T-helper 2 cell treated with Interferon-gamma antibody and Interleukin-4, amounts not matched to agents 5 μg/mL and 100 μg/mL, for 36 hours (primary cell): ENCODE measurements around the gene IFNGR1.
A peak's percentile ranks its signal among the peaks of the same experiment; 100 is the strongest.

Source experiments
- DNase-seq: peaks from one replicate; pipeline ENCODE4 v3.0.0; 2021; ENCODE audit warnings: low spot score
- H3K27ac Mint-ChIP-seq: one replicate; pipeline ENCODE4 v1.8.0; 2021; ENCODE audit warnings: mild to moderate bottlenecking, mixed read lengths
- H3K27me3 Mint-ChIP-seq: one replicate; pipeline ENCODE4 v1.8.0; 2021; ENCODE audit warnings: low read depth, mixed read lengths
- H3K36me3 Mint-ChIP-seq: one replicate; pipeline ENCODE4 v1.8.0; 2021; ENCODE audit warnings: low read depth, mixed read lengths
- H3K4me1 Mint-ChIP-seq: one replicate; pipeline ENCODE4 v1.8.0; 2021; ENCODE audit warnings: low read depth, mixed read lengths
- H3K4me3 Mint-ChIP-seq: one replicate; pipeline ENCODE4 v1.8.0; 2022; ENCODE audit warnings: mild to moderate bottlenecking, moderate library complexity, mixed read lengths
- H3K9me3 Mint-ChIP-seq: one replicate; pipeline ENCODE4 v1.8.0; 2021; ENCODE audit warnings: mixed read lengths

Gene IFNGR1

DNA sequence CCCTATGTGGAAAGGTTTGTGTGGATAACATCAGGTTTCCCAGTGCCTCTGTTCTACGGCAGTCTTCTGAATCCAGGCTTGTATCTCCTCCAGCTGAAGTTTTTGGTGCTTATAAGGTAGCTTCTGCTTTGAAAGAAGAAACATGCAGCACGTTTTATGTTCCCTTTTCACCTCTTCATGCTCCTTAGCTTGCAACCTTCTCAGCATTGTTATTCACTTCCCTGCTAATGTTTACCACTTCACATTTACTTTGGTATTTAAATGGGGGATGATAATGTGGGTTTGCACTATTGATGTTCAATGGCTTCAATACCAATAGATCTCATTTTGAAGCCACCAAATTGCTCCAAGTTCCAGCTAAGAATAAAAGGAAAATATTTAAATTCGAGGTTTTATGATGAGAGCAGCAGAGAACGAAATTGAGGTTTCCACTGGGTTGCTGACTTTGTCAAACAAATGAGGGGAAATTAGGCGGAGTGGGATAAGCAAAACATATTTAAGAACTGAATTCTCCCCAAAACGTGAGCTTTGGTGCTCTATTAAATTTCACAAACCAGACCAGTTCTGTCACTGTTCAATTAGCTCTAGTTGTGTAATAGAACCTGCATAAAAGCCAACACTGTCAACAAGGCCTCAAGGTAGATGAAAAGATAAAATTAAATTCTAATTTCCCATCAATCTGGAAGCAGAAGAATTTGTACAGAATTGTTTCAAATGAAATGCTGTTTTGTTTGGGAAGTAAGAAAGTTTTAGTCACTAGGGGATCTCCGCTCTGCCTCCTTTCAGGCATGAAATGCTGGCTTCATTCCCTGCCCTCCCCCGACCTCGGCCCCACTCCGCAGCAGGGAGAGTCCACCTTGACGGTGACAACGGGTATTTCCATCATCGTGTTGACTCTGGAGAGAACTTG, 47.1 kb downstream of the IFNGR1 start:
- H3K9me3 Mint-ChIP-seq, result peaks cover 14% of the 10 kb centered on the region
- peaks cover 23% of the 10 kb centered on the region for H3K27me3 Mint-ChIP-seq
- H3K36me3 Mint-ChIP-seq, result peaks cover 6% of the 10 kb centered on the region
- H3K27ac Mint-ChIP-seq, result no peak overlapping the region
- H3K4me3 Mint-ChIP-seq, result no peak overlapping the region
- peaks cover 3% of the 10 kb centered on the region for H3K4me1 Mint-ChIP-seq
- no peak for DNase-seq

DNA sequence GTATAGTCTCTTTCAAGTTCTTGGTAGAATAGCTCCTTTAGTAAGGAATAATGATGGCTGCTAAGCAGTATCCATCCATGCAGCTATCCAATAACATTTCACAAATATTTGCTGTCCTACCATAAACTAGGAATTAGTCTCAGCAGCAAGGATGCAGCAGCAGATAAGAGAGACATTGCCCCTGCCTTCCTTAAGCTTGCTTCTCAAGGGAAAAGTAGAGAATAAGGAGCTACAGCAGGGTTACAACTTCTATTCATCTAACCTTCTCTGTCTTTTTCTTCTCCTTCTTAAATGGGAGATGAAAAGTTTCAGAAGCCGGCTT, 48.2 kb downstream of the IFNGR1 start:
- H3K27ac Mint-ChIP-seq, result no peak overlapping the region
- no peak for DNase-seq
- peaks cover 8% of the 10 kb centered on the region for H3K36me3 Mint-ChIP-seq
- H3K4me1 Mint-ChIP-seq, result peaks cover 6% of the 10 kb centered on the region
- peaks cover 15% of the 10 kb centered on the region for H3K27me3 Mint-ChIP-seq
- H3K4me3 Mint-ChIP-seq, result no peak overlapping the region
- peaks cover 22% of the 10 kb centered on the region for H3K9me3 Mint-ChIP-seq

DNA sequence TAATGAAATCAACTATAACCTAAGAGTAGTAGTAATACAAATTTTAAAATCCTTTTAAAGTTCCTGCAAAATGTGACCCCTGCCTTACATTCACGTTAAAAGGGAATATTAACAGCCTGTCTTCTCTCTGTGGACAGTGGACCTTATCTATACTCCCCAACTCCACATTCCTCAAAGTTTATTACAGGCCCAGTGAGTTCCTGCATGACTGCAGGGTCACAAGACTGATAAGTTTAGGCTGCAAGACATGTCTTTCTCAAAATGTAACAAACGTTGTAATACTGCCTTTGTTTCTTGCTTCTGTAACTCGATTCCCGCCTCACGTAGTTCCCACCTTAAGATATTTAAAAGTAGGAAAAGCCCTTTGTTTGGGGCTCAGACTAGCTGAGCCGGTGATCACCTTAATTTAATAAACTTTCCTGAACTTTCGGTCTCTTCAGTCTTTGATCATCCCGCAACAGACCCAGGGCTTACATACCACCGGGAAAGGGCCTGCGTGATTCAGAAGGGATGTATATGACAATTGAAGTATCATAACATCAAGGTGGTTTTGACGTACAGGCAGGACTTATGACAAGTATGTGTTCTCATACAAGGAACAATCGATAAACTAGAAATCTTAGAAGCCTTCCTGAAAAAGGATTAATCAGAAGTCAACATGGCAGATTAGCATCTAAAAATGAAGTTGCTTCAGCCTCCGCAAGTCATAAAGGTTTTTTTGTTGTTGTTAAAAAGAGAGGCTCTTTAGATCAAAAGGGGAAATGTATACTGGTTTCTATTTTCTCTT, 48.7 kb downstream of the IFNGR1 start:
- Mint-ChIP-seq H3K36me3 (peaks cover 8% of the 10 kb centered on the region), H3K4me1 (peaks cover 12% of the 10 kb centered on the region), H3K27me3 (peaks cover 10% of the 10 kb centered on the region), H3K4me3 (no peak overlapping the region), H3K9me3 (peaks cover 22% of the 10 kb centered on the region), H3K27ac (no peak overlapping the region)
- no peak for DNase-seq

DNA sequence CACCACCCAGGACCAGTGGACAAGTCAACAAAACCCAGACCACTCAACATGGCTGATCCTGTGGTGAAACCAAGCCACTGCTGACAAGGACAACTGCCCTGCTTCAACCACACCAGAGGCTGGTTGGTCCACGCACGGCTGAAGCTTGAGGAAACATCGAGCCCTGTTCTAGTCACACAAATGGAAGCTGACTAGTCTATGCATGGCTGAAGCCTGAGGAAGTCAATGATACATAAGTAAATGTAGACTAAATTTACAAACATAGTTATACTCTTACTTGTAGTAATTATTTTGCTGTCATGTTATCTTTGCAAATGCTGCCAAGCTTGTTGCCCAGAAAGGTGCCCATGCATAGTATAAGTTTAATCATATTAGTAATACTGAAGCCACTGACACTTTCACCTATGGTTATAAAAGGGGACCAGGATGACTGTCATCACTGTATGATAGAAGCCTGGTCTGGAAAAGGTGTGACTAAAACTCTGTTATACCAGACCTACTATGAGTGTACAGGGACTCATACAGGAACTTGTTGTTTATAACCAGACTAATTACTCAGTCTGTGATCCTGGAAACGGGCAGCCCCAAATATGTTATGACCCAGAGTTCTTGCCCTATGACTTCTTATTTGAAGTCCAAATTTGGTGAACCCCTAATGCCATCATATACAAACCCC, 51.3 kb downstream of the IFNGR1 start:
- H3K36me3 Mint-ChIP-seq, result peaks cover 19% of the 10 kb centered on the region
- DNase-seq, result no peak

DNA sequence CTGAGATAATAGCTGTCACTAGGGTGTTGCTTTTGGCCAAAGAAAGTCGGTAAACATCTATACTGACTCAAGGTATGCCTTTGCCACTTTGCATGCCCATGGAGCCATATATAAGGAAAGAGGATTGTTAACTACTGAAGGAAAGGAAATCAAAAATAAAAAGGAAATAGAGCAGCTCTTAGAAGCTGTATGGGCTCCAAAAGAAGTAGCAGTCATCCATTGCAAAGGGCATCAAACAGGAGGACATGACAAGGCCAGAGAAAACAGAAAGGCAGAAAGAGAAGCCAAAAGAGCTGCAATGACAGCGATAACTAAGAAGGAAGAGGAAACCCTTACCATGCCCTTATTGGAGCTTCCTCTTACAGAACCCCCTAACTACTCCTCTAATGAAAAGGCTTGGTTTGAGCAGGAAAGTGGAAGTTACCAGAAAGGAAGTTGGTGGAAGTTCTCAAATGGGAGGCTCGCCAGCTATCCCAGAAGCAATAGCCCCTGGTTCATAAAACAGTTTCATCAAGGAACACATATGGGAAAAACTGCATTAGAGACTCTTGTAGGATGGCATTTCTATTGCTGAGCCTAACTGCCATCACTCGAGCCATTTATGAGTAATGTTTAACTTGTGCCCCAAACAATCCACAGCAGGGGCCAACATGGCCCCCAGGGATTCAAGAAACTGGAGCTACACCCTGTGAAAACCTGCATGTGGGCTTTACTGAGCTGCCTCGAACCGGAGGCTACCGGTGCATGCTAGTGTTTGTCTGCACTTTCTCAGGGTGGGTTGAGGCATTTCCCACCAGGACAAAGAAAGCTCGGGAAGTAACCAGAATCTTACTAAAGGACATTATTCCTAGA, 52.7 kb downstream of the IFNGR1 start:
- no peak overlapping the region for H3K4me3 Mint-ChIP-seq
- H3K4me1 Mint-ChIP-seq, result peaks cover 25% of the 10 kb centered on the region
- DNase-seq, result no peak
- H3K27ac Mint-ChIP-seq, result peak overlapping the region; percentile 28
- peaks cover 5% of the 10 kb centered on the region for H3K27me3 Mint-ChIP-seq
- H3K9me3 Mint-ChIP-seq, result peaks cover 51% of the 10 kb centered on the region
- H3K36me3 Mint-ChIP-seq, result peaks cover 22% of the 10 kb centered on the region

More for the DNA sequence above, 51.3 kb downstream of the IFNGR1 start:
- no peak overlapping the region for H3K27ac Mint-ChIP-seq
- H3K27me3 Mint-ChIP-seq, result no peaks in the 10 kb centered on the region
- no peak overlapping the region for H3K4me3 Mint-ChIP-seq
- peaks cover 25% of the 10 kb centered on the region for H3K4me1 Mint-ChIP-seq
- H3K9me3 Mint-ChIP-seq, result peaks cover 42% of the 10 kb centered on the region

DNA sequence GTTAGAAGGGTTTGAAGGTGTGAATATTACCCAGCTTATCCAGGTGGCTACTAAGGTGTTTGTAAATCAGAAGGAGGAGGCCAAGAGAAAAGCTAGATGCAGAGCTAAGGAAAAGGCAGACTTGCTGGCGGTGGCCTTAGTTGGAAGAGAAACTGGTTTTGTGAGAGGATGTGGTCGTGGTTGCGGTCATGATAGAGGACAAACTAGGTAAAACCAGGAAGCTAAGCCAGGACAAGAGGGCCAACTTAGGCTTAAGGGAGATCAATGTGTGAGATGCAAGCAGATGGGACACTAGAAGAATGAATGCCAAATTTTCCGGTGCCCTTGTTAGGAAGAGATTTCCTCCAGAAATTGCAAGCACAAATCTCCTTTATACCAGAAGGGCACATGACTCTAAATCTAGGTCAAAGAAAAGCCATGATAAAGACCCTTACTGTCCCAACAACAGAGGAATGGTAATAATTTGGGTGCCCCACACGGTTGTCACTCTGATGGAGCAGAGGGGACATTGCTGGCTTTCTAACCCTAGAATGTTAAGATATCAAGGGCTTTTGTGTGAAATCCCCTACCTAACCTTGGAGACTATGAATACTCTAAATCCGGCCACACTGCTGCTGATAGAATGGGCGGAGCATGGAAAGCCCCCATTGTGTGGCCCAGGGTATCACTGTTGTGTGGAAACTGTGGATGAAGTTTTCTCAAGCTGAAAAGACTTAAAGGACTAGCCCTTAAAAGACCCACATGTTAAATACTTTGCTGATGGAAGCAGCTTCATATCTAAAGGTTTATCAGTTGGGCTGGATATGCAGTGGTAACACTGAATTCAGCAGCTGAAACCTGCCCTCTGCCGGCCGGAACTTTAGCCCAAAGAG, 53.6 kb downstream of the IFNGR1 start:
- H3K4me3 Mint-ChIP-seq, result peak overlapping the region; percentile 44
- H3K36me3 Mint-ChIP-seq, result peaks cover 22% of the 10 kb centered on the region
- peaks cover 32% of the 10 kb centered on the region for H3K4me1 Mint-ChIP-seq
- DNase-seq, result peak; percentile 42
- H3K27me3 Mint-ChIP-seq, result peaks cover 13% of the 10 kb centered on the region
- H3K9me3 Mint-ChIP-seq, result peaks cover 54% of the 10 kb centered on the region
- H3K27ac Mint-ChIP-seq, result peak overlapping the region; percentile 55

DNA sequence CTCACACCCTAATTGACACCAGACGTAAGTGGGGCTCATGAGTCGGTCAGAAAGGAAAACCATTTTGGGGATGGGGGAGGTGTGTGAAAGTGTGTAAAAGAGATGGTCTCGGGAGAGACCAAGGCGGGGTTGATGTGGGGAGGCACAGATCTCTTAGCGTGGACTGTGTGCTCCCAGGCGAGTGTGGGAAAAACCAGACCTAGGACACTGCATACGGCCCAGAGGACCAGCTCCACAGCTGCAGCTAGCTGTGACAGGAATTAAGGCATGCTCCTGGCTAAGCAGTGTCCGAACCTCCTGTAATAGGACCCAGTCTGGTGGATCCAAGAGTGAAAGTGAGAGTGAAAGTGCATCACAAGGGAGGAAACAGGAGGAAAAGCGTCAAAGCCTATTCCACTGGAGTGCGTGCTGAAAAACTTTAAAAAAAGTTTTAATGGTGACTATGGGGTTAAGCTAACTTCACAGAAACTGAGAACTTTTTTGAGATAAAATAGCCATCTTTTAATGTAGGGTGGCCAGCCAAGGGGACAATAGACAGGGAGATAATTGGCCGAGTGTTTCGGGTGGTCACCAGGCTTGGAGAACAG, 55.4 kb downstream of the IFNGR1 start:
- DNase-seq, result no peak
- peak overlapping the region; percentile 51 for H3K27ac Mint-ChIP-seq
- H3K4me1 Mint-ChIP-seq, result peaks cover 34% of the 10 kb centered on the region
- peak overlapping the region; percentile 40 for H3K4me3 Mint-ChIP-seq
- H3K27me3 Mint-ChIP-seq, result peaks cover 16% of the 10 kb centered on the region
- H3K9me3 Mint-ChIP-seq, result peaks cover 50% of the 10 kb centered on the region
- H3K36me3 Mint-ChIP-seq, result peaks cover 21% of the 10 kb centered on the region

DNA sequence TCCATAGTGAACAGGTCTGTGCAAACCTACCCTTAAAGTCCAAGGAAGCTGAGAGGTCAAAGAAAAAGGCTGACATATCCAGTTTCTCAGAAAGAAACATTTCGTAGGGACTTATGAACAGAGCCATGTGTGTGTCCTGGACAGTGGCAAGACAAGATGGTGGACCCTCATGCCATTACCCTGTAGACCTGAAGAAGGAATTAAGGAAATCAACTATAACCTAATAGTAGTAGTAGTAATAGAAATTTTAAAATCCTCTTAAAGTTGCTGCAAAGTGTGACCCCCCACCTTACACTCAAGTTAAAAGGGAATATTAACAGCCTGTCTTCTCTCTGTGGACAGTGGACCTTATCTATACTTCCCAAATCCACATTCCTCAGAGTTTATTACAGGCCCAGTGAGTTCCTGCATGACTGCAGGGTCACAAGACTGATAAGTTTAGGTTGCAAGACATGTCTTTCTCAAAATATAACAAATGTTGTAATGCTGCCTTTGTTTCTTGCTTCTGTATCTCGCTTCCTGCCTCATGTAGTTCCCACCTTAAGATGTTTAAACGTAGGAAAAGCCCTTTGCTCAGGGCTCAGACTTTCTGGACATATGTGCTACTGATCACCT, 56.4 kb downstream of the IFNGR1 start:
- H3K4me1 Mint-ChIP-seq, result peaks cover 37% of the 10 kb centered on the region
- no peak for DNase-seq
- H3K27ac Mint-ChIP-seq, result no peak overlapping the region
- H3K4me3 Mint-ChIP-seq, result no peak overlapping the region
- H3K9me3 Mint-ChIP-seq, result peaks cover 50% of the 10 kb centered on the region
- peaks cover 27% of the 10 kb centered on the region for H3K36me3 Mint-ChIP-seq
- H3K27me3 Mint-ChIP-seq, result peaks cover 16% of the 10 kb centered on the region

DNA sequence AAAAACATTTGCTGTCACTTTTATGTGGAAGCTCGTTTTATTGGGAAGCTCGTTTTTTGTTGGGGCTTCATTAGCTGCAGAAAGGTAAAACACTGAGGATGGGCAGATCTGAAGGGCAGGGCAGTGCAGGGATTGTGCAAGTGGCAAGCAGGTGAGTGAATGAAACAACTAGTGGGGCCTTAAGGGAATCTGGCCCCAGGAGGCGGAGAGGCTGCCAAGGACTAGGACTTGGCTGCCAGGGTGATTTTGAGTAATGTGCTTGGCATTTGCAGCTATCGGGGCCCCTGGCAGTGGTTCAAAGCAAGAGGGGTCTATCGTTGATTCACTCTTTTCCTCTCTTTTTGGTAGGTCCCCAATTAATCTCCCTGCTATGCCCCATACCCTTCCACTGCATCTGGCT, 57.2 kb downstream of the IFNGR1 start:
- Mint-ChIP-seq H3K4me1 (peaks cover 37% of the 10 kb centered on the region), H3K9me3 (peaks cover 43% of the 10 kb centered on the region), H3K27ac (no peak overlapping the region), H3K4me3 (no peak overlapping the region), H3K27me3 (peaks cover 16% of the 10 kb centered on the region), H3K36me3 (peaks cover 30% of the 10 kb centered on the region)
- DNase-seq, result no peak

DNA sequence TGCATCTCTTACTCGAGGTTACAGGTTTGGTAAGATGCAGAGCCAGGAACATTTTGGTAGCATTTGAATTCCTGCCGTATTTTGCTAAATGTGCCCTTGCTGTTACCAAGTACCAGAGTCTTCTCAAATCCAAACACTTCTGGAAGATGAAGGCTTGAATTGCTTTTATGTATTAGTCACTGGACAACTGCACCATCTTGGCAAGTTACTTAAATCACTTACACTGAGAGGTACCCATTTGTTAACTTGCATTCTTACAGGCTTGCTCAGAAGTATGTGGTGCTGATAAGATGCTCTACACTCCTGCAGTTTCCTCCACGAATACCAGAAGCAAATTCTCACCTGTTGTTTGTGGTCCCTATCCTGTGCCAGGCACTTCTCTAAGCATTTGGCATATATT, 58.4 kb downstream of the IFNGR1 start:
- Mint-ChIP-seq H3K27me3 (peaks cover 16% of the 10 kb centered on the region), H3K4me3 (no peak overlapping the region), H3K36me3 (peaks cover 30% of the 10 kb centered on the region), H3K27ac (no peak overlapping the region), H3K9me3 (peaks cover 43% of the 10 kb centered on the region), H3K4me1 (peaks cover 41% of the 10 kb centered on the region)
- DNase-seq, result no peak

DNA sequence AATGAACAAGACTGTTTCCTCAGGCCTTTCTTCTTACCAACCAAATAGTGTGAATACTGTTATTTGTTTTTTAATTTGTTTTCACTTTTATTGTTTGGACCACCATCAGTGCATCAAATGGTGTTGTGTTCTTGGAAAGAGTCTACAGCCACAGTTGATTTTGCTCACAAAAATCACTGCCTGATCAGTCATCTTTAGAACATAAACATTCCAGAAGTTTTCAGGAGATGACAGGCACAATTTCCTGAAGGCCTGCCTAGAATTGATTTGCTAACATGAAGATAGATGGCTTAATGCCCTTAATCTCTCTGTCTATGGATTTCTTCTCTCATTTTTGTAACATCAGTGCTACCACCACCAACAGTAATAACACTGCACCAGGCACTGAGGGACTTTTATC, 59.3 kb downstream of the IFNGR1 start:
- no peak overlapping the region for H3K27ac Mint-ChIP-seq

DNA sequence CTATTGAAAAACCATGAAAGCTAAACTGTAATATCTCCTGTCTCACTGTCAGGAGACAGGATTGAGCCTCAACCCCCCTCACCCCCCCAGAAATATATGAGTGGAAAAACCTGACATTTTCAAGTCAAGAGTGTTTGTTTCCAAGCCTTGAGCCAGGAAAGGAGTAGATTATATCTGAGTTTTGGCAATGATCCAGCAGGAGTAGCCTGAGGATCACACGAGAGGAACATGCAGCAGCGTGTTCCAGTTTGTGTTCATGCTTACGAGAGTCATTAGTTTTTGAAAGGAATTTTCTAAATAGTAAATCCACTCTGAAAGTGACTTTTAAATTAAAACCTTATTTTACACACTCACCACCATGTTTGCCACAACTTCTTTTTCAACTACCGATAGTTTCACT, 61.6 kb downstream of the IFNGR1 start:
- no peak overlapping the region for H3K4me3 Mint-ChIP-seq
- H3K9me3 Mint-ChIP-seq, result peaks cover 42% of the 10 kb centered on the region
- DNase-seq, result no peak
- H3K27ac Mint-ChIP-seq, result no peak overlapping the region
- peaks cover 38% of the 10 kb centered on the region for H3K4me1 Mint-ChIP-seq
- H3K27me3 Mint-ChIP-seq, result peaks cover 16% of the 10 kb centered on the region
- H3K36me3 Mint-ChIP-seq, result peaks cover 28% of the 10 kb centered on the region

More for the DNA sequence above, 59.3 kb downstream of the IFNGR1 start:
- peaks cover 40% of the 10 kb centered on the region for H3K4me1 Mint-ChIP-seq
- H3K36me3 Mint-ChIP-seq, result peaks cover 34% of the 10 kb centered on the region
- no peak for DNase-seq
- peaks cover 47% of the 10 kb centered on the region for H3K9me3 Mint-ChIP-seq
- H3K4me3 Mint-ChIP-seq, result no peak overlapping the region
- peaks cover 16% of the 10 kb centered on the region for H3K27me3 Mint-ChIP-seq
